SW 1271 (cell line): ENCODE results near the gene CNGA3.

Experiments
- DNase-seq, 2 experiments: peaks; one replicate each; lab custom pipeline; 2025; lab: John Stamatoyannopoulos, UW

Gene CNGA3

DNA sequence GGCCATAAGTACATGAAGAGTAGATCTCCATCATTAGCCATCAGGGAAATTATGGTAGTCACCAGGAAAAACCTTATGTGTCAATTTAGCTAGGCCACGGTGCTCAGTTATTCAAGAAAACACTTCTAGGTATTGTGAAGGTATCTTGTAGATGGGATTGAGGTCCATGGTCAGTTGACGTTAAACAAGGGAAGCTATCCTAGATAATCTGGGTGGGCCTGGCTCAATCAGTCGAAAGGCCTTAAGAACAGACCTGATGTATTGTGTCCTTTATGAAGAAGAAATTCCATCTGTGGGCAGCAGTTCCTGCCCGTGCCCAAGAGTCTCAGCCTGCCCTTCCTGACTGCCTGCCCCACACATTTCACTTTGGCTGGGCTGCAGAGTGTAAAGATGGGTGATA lies 16.7 kb upstream of the CNGA3 start:
- DNase-seq = no peak

GRCh38 chr2:98332989-98333388 lies 13.3 kb upstream of the CNGA3 start:
- DNase-seq = no peak

- no peak for DNase-seq
Observed at GRCh38 chr2:98333922-98334321, 12.3 kb upstream of the CNGA3 start.

GRCh38 chr2:98334439-98335078 lies 11.7 kb upstream of the CNGA3 start:
- DNase-seq = peak in 1 of 2 experiments; percentile 5

DNA sequence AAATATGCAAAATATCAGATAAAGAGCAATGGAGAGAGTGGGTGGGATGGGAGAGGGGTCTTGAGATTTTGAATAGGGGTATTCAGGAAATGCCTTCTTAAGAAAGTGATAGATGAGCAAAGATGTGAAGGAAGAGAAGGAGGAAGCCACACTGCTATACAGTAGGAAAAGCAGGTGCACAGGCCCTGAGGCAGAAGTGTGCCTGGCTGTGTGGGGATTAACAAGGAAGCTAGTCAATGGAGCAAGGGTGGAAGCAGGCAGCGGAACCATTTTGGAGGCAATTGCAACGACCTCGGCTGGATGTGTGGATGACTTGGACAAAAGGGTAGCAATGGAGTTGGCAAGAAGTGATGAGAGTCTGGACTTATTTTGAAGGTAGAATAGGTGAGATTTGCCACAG lies 11.0 kb upstream of the CNGA3 start:
- no peak for DNase-seq

DNA sequence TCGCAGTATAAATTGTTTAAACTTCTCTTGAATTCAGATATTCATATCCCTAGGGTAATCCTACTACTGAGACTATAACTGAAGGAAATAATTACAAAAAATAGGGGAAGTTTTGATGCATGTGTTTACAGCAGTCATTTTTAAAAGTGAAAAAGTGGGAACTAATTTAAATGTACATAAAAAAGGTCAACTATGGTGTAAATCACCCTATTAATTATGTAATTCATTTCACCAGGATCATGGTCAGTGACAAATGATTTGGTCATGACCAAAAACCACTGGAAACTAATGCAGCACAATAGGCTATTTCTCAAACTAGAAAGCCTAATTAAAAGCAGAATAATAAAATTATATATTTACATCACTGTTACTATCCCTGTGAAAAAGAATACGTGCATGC lies 5.0 kb upstream of the CNGA3 start:
- no peak for DNase-seq

DNA sequence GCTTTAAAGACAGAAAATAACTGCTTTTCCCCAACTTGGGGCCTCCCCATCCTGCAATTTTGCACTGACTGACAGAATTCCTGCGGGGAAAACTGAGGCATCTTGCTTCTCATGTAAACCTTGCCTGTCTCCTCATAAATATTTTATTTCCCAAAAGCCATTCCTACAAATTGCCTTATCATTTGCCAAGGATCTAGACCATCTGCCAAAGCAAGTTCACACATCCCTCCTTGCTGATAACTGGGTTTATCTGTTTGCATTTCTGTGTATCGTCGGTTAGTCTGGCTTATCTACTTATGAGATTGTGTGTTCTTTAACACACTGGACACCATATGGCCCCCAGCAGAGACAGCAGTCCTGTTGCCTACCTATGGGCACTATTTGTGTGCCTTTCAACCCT lies 3.0 kb upstream of the CNGA3 start:
- no peak for DNase-seq

DNA sequence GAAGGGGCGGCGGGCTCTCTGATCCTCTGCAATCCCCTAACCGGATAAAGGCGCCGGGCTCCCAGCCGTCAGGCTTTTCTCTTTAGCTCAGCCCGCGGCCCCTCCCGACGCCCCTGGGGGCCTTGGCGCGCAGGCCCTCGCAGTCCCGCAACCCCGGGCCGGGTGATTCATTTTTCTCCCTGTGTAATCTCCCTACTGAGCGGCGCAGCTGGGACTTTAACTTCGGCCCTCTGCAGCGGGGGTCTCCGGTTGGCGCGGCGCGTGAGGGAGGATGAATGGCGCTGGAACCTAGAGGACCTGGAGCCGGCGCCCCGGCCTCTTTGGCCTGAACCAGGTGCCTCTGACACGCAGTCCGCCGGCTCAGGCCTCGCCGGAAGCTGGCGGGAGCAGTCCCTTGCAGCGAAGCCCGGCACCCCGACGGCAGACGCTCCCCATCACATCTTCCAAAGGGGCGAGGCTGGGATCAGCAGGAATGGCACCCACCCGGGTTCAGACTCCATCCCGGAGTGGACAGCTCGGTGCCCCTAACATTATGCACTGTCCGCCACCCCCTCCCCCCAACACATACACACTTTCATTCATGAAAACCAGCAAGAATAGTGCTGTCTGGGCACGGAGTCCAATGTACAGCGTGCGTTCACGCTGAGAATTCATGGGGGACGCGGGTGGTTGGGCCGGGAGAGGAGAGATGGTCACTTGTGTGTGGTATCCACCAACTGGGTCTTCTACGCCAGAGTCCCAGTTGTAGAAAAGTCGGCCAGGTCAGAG lies 1.2 kb downstream of the CNGA3 start:
- no peak for DNase-seq

- no peak for DNase-seq
Observed at GRCh38 chr2:98348066-98348561, 1.9 kb downstream of the CNGA3 start.

GRCh38 chr2:98350411-98350810 lies 4.2 kb downstream of the CNGA3 start:
- no peak for DNase-seq

DNA sequence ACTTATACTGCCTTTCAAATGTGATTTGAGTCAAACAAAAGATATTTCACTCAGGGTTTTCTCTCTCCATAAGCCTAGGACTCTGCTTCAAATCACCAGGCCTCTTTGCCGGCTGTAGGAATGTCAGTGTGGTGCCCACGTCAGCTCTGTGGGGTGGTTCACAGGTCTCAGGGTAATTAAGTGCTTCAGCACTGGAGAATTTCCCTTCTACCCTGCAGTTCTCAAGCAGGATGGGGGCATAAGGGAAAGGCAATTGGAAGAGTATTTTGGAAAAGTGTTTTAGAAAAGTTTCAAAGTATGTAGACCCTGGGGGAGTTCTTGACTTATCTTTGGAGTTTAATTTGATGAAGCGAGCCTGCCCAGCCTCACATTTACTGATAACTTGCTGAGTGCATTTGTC lies 9.6 kb downstream of the CNGA3 start:
- no peak for DNase-seq

DNA sequence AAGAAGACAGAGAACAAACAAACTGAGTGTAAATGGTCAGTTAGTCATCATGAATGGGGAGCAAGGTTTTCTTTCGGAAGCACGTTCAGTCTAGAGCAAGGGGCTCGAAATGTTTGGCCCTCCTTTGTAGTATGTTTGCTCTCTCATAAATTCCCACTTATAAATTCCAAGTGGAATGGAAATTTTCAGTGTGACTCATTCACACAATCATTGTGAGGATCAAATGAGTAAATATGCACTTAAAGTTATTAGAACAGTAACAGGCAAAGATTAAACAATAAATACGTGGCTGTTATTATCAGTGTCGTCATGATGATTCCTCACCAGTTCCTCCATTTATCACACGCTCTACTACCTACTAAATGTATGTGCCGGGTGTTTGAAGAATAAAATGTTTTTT lies 10.5 kb downstream of the CNGA3 start:
- DNase-seq = no peak

- DNase-seq = no peak
Observed at GRCh38 chr2:98357849-98358248, 11.6 kb downstream of the CNGA3 start.

- no peak for DNase-seq
Observed at GRCh38 chr2:98359986-98360385, 13.7 kb downstream of the CNGA3 start.

- no peak for DNase-seq
Observed at GRCh38 chr2:98367721-98368120, 21.5 kb downstream of the CNGA3 start.

GRCh38 chr2:98369710-98370239 lies 23.5 kb downstream of the CNGA3 start:
- DNase-seq = no peak

DNA sequence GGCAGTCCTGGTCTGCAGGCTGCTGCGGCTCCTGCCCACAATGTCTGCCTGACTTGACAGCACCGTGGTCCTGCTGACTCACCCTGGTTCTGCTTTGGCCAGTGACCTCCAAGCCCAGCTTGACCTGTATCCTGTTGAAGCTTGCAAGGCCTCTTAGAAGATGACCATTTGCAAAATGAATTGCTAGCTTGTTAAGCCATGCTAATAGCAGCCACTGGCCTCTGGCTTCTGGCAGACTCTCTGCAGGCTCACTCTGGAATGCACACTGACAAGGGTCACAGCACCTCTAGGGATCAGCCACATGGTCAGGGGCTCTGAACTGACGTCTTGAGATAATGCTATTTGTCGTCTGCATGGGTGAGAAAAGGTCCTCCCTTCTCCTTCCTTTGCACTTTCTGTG lies 25.9 kb downstream of the CNGA3 start:
- DNase-seq = no peak

DNA sequence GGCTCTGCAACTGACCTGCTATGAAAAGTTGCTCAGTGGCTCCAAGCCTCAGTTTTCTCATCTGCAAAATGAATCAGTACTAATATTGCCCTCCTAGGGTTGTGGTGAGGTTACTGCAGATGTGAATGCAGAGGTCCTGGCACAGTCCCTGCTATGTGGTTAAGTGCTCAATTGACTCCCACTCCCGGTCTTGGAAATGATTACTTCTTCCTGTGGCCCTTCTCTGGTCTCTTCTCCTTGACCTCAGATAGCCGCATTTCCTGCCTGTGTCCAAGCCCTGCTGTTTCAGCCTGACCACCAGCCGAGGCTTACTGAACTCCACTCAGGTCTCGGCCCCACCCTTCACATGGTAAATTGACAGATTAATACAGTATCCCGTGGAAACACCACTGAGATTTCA lies 26.3 kb downstream of the CNGA3 start:
- DNase-seq = no peak

DNA sequence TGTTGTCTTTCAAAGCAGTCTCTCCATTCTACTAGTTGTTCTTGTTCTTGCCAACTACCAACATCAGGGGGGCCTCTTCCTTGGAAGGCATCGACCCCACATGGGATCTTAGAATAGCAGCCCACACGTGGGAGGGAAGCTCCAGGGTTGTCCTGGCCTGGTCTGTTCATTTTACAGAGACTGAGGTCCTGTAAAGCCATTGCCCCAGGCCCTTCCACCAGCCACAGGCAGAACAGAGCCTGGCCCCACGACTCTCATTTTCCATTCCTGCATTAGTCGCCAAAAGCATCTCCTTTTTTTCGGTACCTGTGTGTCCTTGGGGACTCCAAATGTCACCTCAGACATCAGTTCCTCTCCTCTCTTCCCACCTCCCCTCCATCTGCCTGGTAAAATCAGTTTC lies 28.0 kb downstream of the CNGA3 start:
- DNase-seq = no peak

GRCh38 chr2:98374958-98375570 lies 28.8 kb downstream of the CNGA3 start:
- no peak for DNase-seq

- no peak for DNase-seq
Observed at GRCh38 chr2:98376301-98376910, 30.1 kb downstream of the CNGA3 start.

- no peak for DNase-seq
Observed at GRCh38 chr2:98376996-98377395, 30.7 kb downstream of the CNGA3 start.

- no peak for DNase-seq
Observed at GRCh38 chr2:98377544-98377943, 31.3 kb downstream of the CNGA3 start.
